GM18520 (cell line): Measurements from ENCODE around the gene QPCT.
"Not testable (repeated sequence)": the region's sequence is repeated elsewhere in the genome, so short reads cannot be mapped to it uniquely, and the experiment has no call there.

Experiments
- ATAC-seq: cut with Tn5 transposase; IDR thresholded peaks from one replicate; pipeline ENCODE4 v1.9.1; 2021; ENCODE audit not compliant: unreplicated experiment

The QPCT gene

DNA sequence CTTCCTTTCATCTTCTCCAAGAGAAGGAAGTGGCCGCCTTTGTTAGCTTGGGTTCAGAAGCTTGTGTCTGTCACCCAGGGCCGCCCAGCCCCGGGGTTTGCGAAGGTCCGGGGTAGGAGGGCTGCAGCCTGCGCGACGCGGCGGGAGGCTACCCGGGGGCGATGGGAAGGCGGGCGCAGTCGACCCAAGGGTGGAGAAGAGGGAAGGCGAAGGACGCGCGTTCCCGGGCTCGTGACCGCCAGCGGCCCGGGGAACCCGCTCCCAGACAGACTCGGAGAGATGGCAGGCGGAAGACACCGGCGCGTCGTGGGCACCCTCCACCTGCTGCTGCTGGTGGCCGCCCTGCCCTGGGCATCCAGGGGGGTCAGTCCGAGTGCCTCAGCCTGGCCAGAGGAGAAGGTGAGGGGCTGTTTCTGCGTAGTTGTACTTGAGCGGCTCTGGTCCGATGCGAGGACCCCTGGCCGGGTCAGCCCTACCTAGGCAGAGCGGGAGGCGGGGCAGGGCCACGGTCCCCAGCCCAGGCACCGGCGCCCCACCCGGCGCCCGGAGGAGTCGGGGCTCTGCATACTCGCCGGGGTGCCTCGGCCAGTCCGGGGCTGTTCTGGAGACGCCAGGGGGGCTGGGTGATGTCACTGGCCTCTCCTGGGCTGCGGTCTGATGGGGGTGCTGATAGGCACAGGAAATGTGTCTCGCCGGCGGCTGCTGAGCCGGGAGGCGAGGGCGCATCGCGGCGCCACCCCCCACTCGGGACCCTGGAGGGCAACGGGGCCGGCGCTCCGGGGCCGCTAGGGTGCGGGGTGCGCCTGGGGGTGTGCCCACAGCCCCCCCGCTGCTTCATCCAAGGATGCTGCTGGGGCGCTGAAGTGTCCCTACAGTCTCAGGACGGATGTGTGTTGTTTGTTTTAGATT is at the start of gene QPCT:
QPCT (plus strand) TSS at position 178 of the 909 bp plus-strand sequence; CDS start at position 280, 102 bp downstream.
- ATAC-seq: peak; percentile 29

GRCh38 chr2:37294858-37295257 is 49.6 kb upstream of the QPCT start:
- not testable (repeated sequence) for ATAC-seq

DNA sequence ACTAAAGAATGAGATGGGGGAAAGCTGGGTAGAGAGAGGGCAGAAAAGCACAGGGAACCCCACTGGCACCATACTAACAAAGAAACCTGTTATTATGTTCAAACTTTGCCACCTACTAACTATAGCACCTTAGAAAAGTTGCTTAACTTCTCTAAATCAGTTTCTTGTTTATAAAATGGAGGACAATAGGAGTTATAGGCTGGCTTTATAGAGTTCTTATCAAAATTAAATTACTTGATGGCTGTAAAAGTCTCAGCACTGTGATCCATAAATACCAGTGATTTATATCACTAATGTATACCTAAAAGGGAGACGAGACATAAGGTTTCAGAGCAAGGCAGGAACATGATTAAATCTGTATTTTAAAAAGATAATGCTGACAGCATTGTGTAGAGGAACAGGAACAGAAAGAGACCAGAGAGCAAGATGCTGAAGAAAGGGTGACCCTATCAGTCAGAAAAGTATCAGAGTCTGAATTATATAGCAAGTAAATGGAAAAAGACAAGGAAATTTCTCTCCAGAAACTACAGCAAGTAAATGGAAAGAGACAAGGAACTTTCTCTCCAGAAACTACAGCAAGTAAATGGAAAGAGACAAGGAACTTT is 48.9 kb upstream of the QPCT start:
- ATAC-seq: no peak

- ATAC-seq: no peak
These were observed 46.8 kb upstream of the QPCT start for GRCh38 chr2:37297632-37298031.

- ATAC-seq: no peak
These were observed 44.3 kb upstream of the QPCT start for GRCh38 chr2:37300146-37300545.

GRCh38 chr2:37300578-37300977 is 43.9 kb upstream of the QPCT start:
- no peak for ATAC-seq

DNA sequence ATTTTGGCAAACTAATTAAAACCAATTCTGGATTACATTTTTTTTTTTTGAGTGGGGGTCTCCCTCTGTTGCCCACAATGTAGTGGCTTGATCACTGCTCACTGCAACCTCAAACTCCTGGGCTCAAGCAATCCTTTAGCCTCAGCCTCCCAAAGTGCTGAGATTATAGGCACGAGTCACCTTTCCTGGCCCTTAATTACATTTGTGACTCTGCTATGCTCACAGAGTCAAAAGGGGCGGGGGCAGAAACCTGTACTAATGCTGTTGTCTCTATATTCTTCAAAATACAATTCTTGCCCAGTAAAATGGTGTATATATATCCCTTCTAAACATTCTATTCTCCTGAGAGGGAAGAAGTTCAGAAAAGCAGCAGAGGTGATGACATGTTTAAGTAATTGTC is 43.0 kb upstream of the QPCT start:
- ATAC-seq: no peak

- ATAC-seq: no peak
These were observed 41.7 kb upstream of the QPCT start for GRCh38 chr2:37302701-37303252.

GRCh38 chr2:37306024-37306423 is 38.4 kb upstream of the QPCT start:
- no peak for ATAC-seq

- ATAC-seq: no peak
These were observed 36.9 kb upstream of the QPCT start for GRCh38 chr2:37307500-37307899.

DNA sequence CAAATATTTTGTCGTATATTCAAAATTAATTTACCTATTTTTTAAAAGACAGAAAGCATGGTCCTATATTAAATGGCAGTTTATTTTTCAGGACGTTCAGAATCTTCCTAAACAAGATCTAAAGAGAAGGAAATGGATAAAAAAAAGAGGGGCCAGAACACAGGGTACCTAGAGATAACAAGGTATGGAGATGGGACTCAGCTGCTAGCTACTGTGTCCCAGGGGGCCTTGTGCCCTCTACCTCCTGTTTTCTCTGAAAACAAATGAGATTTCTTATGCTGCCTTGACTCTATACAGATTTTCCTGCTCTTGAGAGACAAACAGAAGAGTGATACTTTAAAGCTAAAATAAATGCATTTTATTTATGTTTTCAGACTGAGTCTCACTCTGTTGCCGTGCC is 29.1 kb upstream of the QPCT start:
- ATAC-seq: no peak

DNA sequence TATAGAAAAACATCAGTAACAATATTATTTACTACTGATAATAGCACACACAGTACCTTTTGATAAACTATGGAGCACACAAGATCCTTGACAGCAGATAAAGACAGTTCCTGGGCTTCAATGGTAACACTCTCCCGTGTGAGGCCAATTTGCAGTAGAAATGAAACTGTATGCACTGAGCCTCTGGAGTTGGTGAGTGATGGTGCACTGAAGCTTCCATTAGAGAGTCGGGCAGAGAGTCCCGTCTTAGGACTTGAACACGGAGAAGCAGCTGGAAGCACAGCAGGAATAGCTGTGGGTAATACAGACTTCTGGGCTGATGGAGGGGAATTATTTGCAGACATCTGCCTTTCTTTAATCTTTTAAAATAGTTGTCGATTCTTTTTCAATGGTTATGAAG is 28.2 kb upstream of the QPCT start:
- no peak for ATAC-seq

GRCh38 chr2:37317746-37318145 is 26.7 kb upstream of the QPCT start:
- no peak for ATAC-seq

- peak; percentile 68 for ATAC-seq
These were observed 26.0 kb upstream of the QPCT start for GRCh38 chr2:37318401-37318800.

GRCh38 chr2:37319754-37320609 is 24.4 kb upstream of the QPCT start:
- no peak for ATAC-seq

DNA sequence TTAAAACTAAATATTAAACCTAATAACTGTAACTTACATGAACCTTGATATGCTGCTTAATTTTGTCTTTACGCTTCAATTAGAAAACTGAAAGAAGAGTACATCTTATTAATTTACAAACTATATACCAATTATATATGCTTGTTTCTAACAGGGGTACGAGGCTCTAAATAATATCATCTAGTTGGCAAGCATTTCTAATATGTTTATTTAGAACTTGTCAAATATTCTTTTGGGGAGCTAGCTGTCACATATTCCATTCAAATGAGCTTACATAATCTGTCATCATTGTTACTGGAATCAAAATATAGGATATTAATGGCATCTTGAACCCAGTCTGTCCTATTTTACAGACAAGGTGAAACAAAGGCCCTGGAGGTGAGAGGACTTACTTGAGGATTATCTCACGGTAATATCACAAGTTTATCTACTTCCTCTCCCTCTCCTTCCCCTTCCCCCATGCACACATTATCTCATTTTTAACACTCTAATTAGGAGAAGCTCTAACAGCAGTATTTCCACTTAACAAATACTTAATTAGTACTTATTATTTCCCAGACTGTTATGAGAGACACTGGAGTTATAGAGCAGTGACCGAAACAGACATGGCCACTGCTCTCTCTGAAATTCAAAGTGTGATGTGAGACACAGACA is 23.3 kb upstream of the QPCT start:
- ATAC-seq: no peak

- ATAC-seq: no peak
These were observed 22.1 kb upstream of the QPCT start for GRCh38 chr2:37322368-37322767.

GRCh38 chr2:37323176-37323780 is 21.2 kb upstream of the QPCT start:
- no peak for ATAC-seq

- ATAC-seq: peak; percentile 11
These were observed 20.5 kb upstream of the QPCT start for GRCh38 chr2:37323781-37324535.

- no peak for ATAC-seq
These were observed 20.0 kb upstream of the QPCT start for GRCh38 chr2:37324536-37324785.
